Colon (tissue), 2 donors: ENCODE data around the gene CALD1.

Source experiments
- FAIRE-seq: peaks from 2 replicates; lab custom pipeline; 2012; peaks lifted over from hg19 to GRCh38; lab: Jason Lieb, UNC
- donor health status: control.
- donor health status: control.

The CALD1 gene

GRCh38 chr7:134896073-134896472, 116.6 kb downstream of the CALD1 start:
- no peak for FAIRE-seq

GRCh38 chr7:134897936-134898335, 118.5 kb downstream of the CALD1 start:
- FAIRE-seq, result no peak

GRCh38 chr7:134899729-134900128, 120.3 kb downstream of the CALD1 start:
- FAIRE-seq, result no peak

- FAIRE-seq, result no peak
Measured at GRCh38 chr7:134900166-134900982, 120.9 kb downstream of the CALD1 start.

GRCh38 chr7:134901389-134902020, 122.1 kb downstream of the CALD1 start:
- FAIRE-seq, result no peak

GRCh38 chr7:134902058-134902457, 122.6 kb downstream of the CALD1 start:
- FAIRE-seq, result no peak

- FAIRE-seq, result no peak
Measured at GRCh38 chr7:134903073-134903790, 123.8 kb downstream of the CALD1 start.

- FAIRE-seq, result no peak
Measured at GRCh38 chr7:134905375-134905774, 125.9 kb downstream of the CALD1 start.

GRCh38 chr7:134907000-134907399, 127.6 kb downstream of the CALD1 start:
- FAIRE-seq, result no peak

GRCh38 chr7:134907639-134908038, 128.2 kb downstream of the CALD1 start:
- FAIRE-seq, result no peak

GRCh38 chr7:134908289-134908688, 128.9 kb downstream of the CALD1 start:
- FAIRE-seq, result no peak

- no peak for FAIRE-seq
Measured at GRCh38 chr7:134910214-134910890, 130.9 kb downstream of the CALD1 start.

- no peak for FAIRE-seq
Measured at GRCh38 chr7:134910968-134911367, 131.5 kb downstream of the CALD1 start.

- FAIRE-seq, result no peak
Measured at GRCh38 chr7:134916171-134916883, 136.9 kb downstream of the CALD1 start.

- FAIRE-seq, result no peak
Measured at GRCh38 chr7:134919240-134919641, 139.8 kb downstream of the CALD1 start.

GRCh38 chr7:134920026-134920753, 140.8 kb downstream of the CALD1 start:
- no peak for FAIRE-seq

- no peak for FAIRE-seq
Measured at GRCh38 chr7:134922720-134923704, 143.6 kb downstream of the CALD1 start.

GRCh38 chr7:134925766-134926165, 146.3 kb downstream of the CALD1 start:
- no peak for FAIRE-seq

- no peak for FAIRE-seq
Measured at GRCh38 chr7:134926396-134926795, 147.0 kb downstream of the CALD1 start.

- no peak for FAIRE-seq
Measured at GRCh38 chr7:134927076-134927475, 147.6 kb downstream of the CALD1 start.
